GM10847 (cell line): Measurements from ENCODE around the gene SPACA7.

Source experiments
- POLR2A ChIP-seq: IDR thresholded peaks from 2 replicates; pipeline ENCODE4 v1.6.1; 2011; ENCODE audit not compliant: insufficient read length; ENCODE audit errors: extremely low read depth

The SPACA7 gene, protein sequence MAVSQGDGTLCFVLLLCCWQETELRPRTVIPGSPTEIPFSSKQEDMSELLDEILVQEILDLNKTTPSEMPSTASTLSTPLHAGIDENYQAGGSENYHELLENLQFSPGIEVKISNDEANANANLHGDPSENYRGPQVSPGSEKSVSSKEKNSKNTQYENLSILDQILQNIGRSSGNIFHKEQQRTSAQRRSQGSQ

DNA sequence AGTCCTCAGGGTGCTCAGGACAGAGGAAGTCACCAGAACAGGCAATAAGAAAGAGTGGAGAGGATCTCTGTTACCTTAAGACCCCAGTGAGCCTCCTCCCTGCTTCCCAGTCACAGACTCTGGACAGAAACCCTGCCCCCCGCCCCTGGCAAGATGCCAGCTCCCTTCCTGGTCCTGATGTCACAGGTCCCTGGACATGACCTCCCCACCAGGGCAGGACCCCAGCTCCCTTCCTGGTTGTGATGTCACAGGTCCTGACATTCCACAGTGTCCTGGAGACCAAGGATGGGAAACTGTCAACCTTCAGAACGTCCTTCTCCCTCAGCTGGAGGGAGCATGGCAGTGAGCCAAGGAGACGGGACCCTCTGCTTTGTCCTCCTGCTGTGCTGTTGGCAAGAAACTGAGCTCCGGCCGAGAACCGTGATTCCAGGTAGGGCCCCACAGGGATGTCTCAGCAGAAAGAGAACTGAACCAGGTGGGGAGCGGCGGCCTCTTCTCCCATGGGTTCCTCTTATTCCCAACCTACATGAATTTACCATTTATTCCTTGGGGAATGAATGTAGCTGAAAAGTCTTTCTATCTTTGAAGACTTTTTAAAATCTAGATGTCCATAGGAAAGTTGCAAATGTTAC is at the start of gene SPACA7:
Gene SPACA7 (plus strand): TSS at position 306 of the 632 bp plus-strand sequence. CDS start 31 bp downstream, at position 337.
- TF ChIP-seq POLR2A: no peak

DNA sequence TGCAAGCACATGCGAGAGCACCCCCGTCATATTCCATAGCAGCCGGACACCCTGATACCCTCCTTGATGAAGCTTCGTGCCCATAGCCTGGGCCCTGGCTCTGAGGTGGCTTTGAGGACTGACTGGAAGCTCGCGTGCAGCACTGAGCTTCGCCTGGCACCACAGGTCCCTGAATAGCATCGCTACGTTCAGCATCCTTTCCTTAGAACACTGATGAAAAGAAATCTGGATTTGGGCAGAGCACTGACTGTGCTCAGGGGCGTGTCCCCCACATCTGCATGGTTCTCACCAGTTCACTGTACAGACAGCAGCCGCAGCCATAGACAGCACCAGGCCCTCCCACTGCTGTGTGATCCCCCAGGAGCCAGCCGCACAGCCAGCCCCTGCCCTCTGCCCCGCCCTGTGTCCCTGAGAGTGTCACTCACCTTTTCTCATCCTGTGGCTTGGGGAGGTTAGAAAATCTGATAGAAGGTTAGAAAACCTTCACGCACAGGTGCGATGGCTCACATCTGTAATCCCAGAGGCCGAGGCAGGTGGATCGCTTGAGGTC is 49.3 kb upstream of the SPACA7 start:
- no peak for TF ChIP-seq POLR2A

DNA sequence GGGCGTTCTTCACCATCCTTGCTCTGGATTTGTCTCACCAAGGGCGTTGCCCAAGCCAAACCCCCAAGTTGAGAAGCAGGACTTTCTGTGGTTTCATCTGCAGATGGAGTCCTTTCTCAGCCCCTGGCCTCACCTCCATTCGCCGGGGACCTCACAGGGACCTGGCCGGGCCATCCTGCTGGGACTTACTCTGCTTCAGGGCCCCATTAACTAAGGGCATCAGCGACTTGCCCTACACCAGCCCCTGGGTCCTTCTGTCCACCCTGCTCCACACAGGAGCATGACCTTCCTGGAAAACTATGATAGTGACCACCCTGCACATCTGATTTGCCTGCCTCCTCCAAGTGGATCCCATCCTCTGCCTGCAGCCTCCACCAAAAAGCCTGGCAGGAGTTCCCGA is 47.2 kb upstream of the SPACA7 start:
- no peak for TF ChIP-seq POLR2A

DNA sequence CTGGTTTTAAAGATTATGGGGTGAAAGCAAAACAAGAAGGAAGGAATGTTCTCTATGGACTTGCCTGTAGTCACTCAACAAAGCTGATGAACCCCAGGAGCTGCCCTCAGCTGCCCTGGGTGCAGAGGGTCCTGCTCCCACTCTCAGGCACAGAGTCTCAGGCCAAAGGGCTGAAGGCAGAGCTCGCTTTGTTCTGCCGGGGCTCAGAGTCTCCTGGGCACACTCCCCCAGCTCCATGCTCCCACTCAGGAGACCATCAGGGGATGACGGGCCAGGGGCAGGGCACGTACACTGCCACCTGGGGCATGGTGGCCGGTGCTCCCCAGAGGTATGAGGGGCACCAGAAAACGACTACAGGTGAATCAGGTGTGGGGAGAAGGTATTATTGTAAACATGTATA is 46.8 kb upstream of the SPACA7 start:
- no peak for TF ChIP-seq POLR2A

DNA sequence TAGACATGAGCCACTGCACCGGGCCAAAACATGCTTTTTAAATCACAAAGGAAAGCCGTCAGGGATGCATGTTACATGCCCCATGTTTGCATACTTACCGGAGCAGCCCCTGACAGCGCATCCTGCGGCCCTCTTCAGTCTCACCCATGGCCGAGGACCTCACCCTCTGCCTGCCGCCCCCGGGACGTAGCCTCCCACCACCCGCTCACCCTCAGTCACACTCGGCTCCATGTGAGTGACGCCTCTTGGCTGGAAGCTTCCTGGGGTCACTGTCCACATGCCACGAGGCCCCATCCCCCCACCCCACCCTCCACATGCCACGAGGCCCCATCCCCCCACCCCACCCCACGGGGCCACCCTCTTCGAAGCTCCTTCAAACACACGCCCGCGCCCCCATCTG is 46.1 kb upstream of the SPACA7 start:
- TF ChIP-seq POLR2A: no peak

DNA sequence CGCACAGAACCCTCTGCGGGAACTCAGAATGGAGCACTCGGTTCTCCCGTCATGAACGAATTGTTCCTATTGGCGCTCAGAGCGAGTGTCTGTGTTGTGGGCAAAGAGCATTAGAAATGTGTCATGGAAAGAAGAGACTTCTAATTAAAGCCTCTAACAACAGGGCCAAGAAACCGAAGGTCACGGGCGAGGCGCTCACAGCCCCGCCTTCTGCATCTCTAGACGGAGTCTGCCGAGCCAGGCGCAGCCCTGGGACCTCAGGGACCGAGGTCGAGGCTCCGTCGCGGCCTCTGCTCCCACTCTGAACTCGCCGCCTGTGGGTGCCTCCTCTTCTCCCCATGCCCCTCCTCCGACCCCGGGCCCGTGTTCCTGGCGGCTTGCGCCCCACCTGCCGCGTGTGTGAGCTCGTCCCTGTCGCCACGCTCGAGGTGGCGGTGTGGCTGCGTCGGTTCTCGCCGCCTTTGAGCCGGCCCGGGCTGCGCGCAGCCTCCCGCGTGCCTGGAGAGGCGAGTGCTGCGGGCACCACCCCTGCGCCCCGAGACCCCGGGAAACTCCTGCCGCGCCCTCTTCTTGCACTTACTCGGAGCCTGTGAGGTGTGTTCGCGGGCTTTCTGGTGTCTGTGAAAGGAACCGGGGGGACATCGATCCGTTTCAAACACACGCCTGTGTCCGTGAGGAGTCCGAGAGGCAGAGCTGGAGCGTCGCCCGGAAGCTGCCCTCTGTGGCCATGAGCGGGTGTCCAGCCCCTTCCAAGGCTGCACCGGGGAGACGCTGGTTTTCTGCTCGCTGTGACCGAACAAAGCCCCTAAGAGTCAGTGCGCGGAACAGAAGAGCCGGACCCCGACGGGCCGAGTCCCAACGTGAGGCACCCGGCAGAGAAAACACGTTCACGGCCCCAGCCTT is 45.4 kb upstream of the SPACA7 start:
- TF ChIP-seq POLR2A: no peak

DNA sequence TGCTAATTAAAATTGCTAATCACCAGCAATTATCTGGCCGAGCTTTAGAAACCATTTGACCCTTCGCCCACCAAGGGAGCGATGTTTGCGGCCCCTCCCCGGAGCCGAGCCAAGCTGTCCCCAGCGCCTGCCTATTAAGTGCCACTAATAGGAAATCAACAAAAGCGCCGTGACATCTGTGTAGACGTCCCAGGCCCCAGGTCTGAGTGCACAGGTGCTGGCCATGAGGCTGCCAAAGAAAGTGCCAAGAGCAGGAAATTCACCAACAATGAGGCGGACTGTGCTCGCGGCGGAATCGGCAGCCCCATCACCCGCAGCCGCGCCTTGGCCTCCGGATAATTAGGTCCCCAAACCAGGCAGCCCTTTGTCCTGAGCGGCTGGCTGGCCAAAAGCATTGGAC is 44.5 kb upstream of the SPACA7 start:
- TF ChIP-seq POLR2A: no peak

DNA sequence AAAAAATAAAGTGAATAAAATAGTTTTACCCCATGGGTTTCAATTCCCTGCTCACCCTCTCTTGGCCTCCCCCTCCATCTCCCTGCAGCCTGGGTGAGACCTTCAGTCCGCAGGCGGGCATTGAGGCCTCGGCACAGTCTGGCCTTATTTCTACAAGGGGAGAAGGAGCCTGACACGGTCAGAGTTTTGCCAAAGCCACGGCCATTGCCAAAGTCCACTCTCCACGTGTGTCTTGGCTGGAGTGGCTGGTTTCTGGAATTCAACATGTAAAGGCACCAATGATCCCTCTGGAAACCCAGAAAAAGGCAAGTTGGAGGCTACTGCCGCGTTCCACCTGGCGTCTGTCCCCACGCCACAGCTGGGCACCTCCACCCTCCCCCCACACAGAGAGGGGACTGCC is 43.4 kb upstream of the SPACA7 start:
- TF ChIP-seq POLR2A: no peak

DNA sequence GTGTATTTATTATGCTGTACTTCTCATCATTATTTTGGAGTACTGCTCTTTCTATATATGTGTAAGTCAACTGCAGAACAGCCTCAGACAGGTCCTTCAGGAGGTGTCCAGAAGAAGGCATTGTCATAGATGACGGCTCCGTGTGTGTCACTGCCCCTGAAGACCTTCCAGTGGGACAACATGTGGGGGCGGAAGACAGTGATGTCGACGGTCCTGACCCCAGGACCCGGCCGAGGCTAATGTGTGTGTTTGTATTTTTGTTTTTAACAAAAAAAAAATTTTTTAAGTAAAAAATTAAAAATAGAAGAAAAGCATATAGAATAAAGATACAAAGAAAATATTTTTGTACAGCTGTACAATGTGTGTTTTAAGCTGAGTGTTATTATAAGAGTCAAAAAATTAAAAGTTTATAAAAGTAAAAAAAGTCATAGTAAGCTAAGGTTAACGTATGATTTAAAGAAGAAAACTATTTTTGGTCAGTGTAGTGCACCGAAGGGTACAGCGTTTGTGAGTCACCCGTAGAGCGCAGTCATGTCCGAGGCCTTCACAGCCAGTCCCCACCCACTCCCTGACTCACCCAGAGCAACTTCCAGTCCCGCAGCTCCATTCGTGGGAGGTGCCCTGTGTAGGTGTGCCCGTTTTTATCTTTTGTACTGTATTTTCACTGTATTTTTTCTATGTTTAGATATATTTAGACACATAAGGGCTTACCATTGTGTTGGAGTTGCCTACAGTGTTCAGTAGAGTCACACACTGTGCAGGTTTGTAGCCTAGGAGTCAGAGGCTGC is 42.2 kb upstream of the SPACA7 start:
- no peak for TF ChIP-seq POLR2A

DNA sequence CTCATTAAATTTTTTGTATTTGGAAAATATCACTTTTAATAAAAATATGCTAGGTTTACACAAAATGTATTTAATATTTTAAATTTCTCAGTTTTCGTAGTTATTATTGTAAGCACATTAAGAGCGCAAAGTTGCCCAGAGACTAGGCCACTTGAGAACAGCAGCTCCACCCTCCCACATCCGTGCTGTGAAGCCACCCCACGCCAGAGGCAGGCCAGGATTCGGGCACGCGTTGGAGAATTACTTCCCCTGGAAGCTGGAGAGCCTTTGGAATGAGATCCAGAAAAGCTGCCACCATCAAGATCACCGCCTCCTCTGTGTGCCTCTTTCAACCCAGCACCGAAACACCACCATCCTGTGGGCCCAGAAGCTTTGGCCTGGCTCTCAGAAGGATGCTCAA is 41.0 kb upstream of the SPACA7 start:
- TF ChIP-seq POLR2A: no peak

DNA sequence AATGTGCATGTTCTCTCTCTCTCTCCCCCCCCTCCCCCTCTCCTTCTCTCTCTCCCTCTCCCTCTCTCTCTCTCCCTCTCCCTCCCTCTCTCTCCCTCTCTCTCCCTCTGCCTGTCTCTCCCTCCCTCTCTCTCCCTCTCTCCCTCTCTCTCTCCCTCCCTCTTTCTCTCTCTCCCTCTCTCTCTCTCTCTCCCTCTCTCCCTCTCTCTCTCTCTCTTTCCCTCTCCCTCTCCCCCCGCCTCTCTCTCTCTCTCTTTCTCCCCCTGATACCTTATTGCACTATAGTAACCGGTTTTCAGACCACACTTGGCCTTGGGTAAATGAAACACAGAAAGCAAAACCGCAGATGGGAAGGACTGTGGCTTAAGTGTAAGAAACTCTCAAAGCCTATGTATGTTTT is 34.7 kb upstream of the SPACA7 start:
- no peak for TF ChIP-seq POLR2A

DNA sequence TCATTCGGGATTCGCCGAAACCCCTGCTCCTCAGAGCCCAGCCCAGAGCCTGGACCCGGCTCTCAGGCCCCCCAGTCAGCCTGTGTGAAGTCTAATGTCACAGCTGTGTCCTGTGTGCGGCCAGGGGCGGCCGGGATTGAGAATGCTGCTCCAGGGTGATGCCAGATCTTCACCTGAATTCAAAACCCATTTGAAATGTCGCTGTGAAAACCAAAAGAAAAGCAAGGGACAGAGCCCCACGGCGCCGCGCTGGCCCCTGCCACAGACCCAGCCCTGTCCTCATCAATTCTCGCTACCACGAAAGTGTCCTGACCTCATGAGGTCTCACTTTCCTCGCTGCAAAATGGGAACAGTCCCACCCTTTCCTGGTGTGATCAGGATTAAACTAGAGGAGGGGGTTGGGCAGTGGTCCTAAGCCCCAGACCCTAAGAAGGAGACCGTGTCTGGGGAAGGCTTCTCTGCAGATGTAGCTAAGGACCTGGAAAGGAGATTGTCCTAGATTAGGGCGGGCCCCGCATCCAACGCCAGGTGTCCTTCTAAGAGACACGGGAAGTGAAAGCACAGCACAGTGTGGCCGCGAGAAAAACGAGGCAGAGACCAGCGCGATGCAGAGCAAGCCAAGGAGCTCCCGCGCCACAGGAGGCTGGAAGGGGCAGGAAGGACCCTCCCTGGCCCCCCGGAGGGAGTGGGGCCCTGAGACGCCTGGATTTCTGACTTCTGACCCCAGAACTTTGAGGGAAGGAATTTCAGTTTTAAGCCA is 34.0 kb upstream of the SPACA7 start:
- TF ChIP-seq POLR2A: no peak

DNA sequence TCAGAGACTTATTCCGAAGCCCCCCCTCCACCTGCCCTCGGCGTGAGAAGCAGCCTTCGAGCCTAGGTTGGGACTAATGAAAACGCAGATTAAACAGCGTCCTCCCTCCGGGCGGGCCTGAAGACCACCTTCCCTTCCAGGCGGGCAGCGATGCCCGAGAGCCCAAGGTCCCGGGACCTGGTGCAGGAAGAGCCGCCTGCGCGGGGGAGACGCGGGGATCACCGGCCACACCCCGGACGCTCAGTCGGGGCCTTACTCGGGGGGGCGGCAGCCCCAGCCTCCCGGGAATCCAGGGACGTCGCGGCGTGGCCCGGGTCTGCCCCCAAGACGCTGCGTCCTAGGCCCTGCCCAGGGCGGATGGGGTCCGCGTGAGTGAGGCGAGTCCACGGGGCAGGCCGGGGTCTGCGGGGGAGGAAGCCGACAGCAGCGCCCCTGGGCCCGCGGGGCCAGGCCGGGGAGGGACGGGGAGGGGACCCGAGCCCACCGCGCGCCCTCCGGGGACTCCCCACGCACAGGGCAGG is 33.3 kb upstream of the SPACA7 start:
- TF ChIP-seq POLR2A: no peak

DNA sequence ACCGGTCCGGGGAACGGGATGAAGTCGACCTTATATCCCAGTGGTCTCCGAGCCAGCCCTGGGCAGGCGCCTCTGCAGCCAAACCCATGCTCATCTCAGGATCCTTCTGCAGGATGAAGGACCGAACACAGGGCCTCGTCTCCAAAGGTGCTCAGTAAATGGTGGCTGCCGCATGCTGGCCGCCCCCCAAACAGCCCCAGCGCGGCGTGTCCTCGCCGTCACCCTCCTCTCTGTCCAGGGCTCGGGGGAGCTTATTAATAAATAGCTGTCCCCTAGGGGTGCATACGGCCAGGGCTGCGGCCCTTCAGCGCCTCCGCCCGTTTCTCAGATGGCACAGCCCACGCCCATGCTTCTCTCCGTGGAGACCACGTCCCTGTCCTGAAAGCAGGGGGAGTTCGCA is 32.6 kb upstream of the SPACA7 start:
- no peak for TF ChIP-seq POLR2A
